ENCODE data around the gene CAMTA1.

CAMTA1 gene

GRCh38 chr1:7070389-7071029, 285.3 kb downstream of the CAMTA1 start:
- TF ChIP-seq EZH2 (IDR thresholded peaks at IDR 0.05; ENCODE audit: borderline replicate concordance, low read depth, low read length, severe bottlenecking) (no peak), CTCF (IDR thresholded peaks at IDR 0.05; ENCODE audit: borderline replicate concordance, extremely low read depth, low read length, poor library complexity, severe bottlenecking) (peak; percentile 86)
- H3K36me3 ChIP-seq (ENCODE audit: insufficient read depth, low read length): no peaks in the 10 kb centered on the region
- H3K9ac ChIP-seq (ENCODE audit: low read depth, low read length): no peak overlapping the region
- H2AFZ ChIP-seq (ENCODE audit: low read depth, low read length): no peak overlapping the region
- ATAC-seq (ENCODE audit: insufficient read depth, low read depth) (peak; percentile 69; the same call in 2 of the 3 replicates), DNase-seq (peak; percentile 56)
- no peak overlapping the region for H3K4me3 ChIP-seq (ENCODE audit: low read depth in 1 of 2, low read length in 2 of 2)
- H3K27ac ChIP-seq (ENCODE audit: low read length): no peak overlapping the region
- H3K9me3 ChIP-seq (ENCODE audit: insufficient read depth, low read length, severe bottlenecking): no peaks in the 10 kb centered on the region
- peaks cover 15% of the 10 kb centered on the region; the same call in 1 of the 2 replicates for H4K20me1 ChIP-seq (ENCODE audit: insufficient read depth, low read length)
- no peak overlapping the region for H3K4me2 ChIP-seq (ENCODE audit: insufficient read depth, low read length)
- H3K4me1 ChIP-seq (ENCODE audit: insufficient read depth, low read length): no peaks in the 10 kb centered on the region
- no peaks in the 10 kb centered on the region for H3K27me3 ChIP-seq (ENCODE audit: insufficient read depth, low read length, poor library complexity)
- no peaks in the 10 kb centered on the region for H3K79me2 ChIP-seq (ENCODE audit: insufficient read depth, low read length)

DNA sequence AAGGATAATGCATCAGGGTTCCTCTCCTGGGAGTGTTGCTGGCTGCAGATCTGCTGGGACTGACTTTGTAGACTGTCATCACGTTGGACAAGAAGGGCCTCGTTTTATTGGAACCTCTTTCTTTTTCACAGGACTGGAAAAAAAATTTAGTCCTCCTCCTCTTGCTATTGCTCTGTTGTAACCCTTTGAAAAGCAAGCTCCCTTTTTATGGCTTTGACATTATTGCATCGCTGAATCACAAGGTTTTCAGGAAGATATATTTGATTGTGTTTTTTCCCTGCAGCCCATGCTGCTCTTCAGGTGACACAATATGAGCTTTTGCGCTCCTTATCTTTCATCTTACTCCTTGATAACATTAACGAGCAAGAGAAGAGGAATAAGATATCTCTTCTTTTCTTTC, 290.9 kb downstream of the CAMTA1 start:
- no peak overlapping the region for H3K27ac ChIP-seq (ENCODE audit: low read length)
- H3K9ac ChIP-seq (ENCODE audit: low read depth, low read length): no peak overlapping the region
- no peak overlapping the region for H3K4me2 ChIP-seq (ENCODE audit: insufficient read depth, low read length)
- H2AFZ ChIP-seq (ENCODE audit: low read depth, low read length): no peak overlapping the region
- H4K20me1 ChIP-seq (ENCODE audit: insufficient read depth, low read length): peaks cover 12% of the 10 kb centered on the region; the same call in 1 of the 2 replicates
- TF ChIP-seq EZH2 (IDR thresholded peaks at IDR 0.05; ENCODE audit: borderline replicate concordance, low read depth, low read length, severe bottlenecking) (no peak), CTCF (IDR thresholded peaks at IDR 0.05; ENCODE audit: borderline replicate concordance, extremely low read depth, low read length, poor library complexity, severe bottlenecking) (no peak)
- H3K79me2 ChIP-seq (ENCODE audit: insufficient read depth, low read length): no peaks in the 10 kb centered on the region
- no peaks in the 10 kb centered on the region for H3K9me3 ChIP-seq (ENCODE audit: insufficient read depth, low read length, severe bottlenecking)
- no peak overlapping the region for H3K4me3 ChIP-seq (ENCODE audit: low read depth in 1 of 2, low read length in 2 of 2)
- H3K27me3 ChIP-seq (ENCODE audit: insufficient read depth, low read length, poor library complexity): no peaks in the 10 kb centered on the region
- DNase-seq: no peak
- no peaks in the 10 kb centered on the region for H3K4me1 ChIP-seq (ENCODE audit: insufficient read depth, low read length)
- no peak for ATAC-seq (ENCODE audit: insufficient read depth, low read depth)
- no peaks in the 10 kb centered on the region for H3K36me3 ChIP-seq (ENCODE audit: insufficient read depth, low read length)

GRCh38 chr1:7076572-7076971, 291.3 kb downstream of the CAMTA1 start:
- Histone ChIP-seq H3K27me3 (ENCODE audit: insufficient read depth, low read length, poor library complexity) (no peaks in the 10 kb centered on the region), H3K79me2 (ENCODE audit: insufficient read depth, low read length) (no peaks in the 10 kb centered on the region), H3K4me3 (ENCODE audit: low read depth in 1 of 2, low read length in 2 of 2) (no peak overlapping the region), H3K4me2 (ENCODE audit: insufficient read depth, low read length) (no peak overlapping the region), H3K27ac (ENCODE audit: low read length) (no peak overlapping the region), H2AFZ (ENCODE audit: low read depth, low read length) (no peak overlapping the region), H3K36me3 (ENCODE audit: insufficient read depth, low read length) (no peaks in the 10 kb centered on the region), H3K9ac (ENCODE audit: low read depth, low read length) (no peak overlapping the region), H3K4me1 (ENCODE audit: insufficient read depth, low read length) (no peaks in the 10 kb centered on the region), H4K20me1 (ENCODE audit: insufficient read depth, low read length) (peaks cover 12% of the 10 kb centered on the region; the same call in 1 of the 2 replicates), H3K9me3 (ENCODE audit: insufficient read depth, low read length, severe bottlenecking) (no peaks in the 10 kb centered on the region)
- TF ChIP-seq EZH2 (IDR thresholded peaks at IDR 0.05; ENCODE audit: borderline replicate concordance, low read depth, low read length, severe bottlenecking) (no peak), CTCF (IDR thresholded peaks at IDR 0.05; ENCODE audit: borderline replicate concordance, extremely low read depth, low read length, poor library complexity, severe bottlenecking) (no peak)
- DNase-seq (no peak), ATAC-seq (ENCODE audit: insufficient read depth, low read depth) (no peak)

All from DND-41 (cell line).